PC-9 (cell line): ENCODE results near the gene HDAC11. TPM values are rescaled to one million over a fixed set of nuclear protein-coding genes. Genes with fewer than 3 reads are reported as not detected.

ENCODE experiments used
- BruUV-seq: library from RNA; stranded (reverse); fragments of 400-500 nt; replicated peaks from 2 replicates; lab custom pipeline; 2021; lab: Mats Ljungman, UMichigan
- CTCF ChIA-PET: fragments of 300-600 bp; sonication (Branson Sonifier 250); formaldehyde crosslinking; loops from one replicate; lab custom pipeline; 2022; ENCODE audit warnings: antibody characterized with exemption; lab: Charles Lee
- POLR2A ChIA-PET: fragments of 300-600 bp; sonication (Branson Sonifier 250); formaldehyde crosslinking; loops from one replicate; lab custom pipeline; 2022; ENCODE audit warnings: antibody characterized with exemption; ENCODE audit not compliant: unreplicated experiment; lab: Charles Lee
- DNase-seq, 2 experiments: peaks; one replicate each; pipeline versions ENCODE4 v3.0.0 to v3.0.0-alpha.2; 2015 to 2022; ENCODE audit warnings: mixed read lengths in 1 of 2
- H2AFZ ChIP-seq: fragments of 200-600 bp; sonication (generic); 2 replicates; pipeline ENCODE4 v1.8.1; 2017; ENCODE audit warnings: antibody characterized with exemption
- H3F3A ChIP-seq: fragments of 200-600 bp; sonication (generic); 2 replicates; pipeline ENCODE4 v1.8.1; 2017; ENCODE audit warnings: antibody characterized with exemption, mild to moderate bottlenecking, low read depth; ENCODE audit not compliant: insufficient read depth
- H3K27ac ChIP-seq: fragments of 200-600 bp; sonication (generic); 2 replicates; pipeline ENCODE4 v1.6.1; 2016; ENCODE audit warnings: mixed run types
- H3K27me3 ChIP-seq: fragments of 200-600 bp; sonication (generic); 2 replicates; pipeline ENCODE4 v1.6.1; 2016; ENCODE audit warnings: low read depth, mixed run types; ENCODE audit not compliant: insufficient read depth
- H3K36me3 ChIP-seq: fragments of 200-600 bp; sonication (generic); 2 replicates; pipeline ENCODE4 v1.6.1; 2016; ENCODE audit warnings: low read depth, mixed run types
- H3K4me1 ChIP-seq: fragments of 200-600 bp; sonication (generic); replicated peaks from 2 replicates; pipeline ENCODE4 v1.6.1; 2016; ENCODE audit warnings: mixed run types; ENCODE audit not compliant: insufficient read depth
- H3K4me2 ChIP-seq: fragments of 200-600 bp; sonication (generic); 2 replicates; pipeline ENCODE4 v1.6.1; 2017; ENCODE audit warnings: mixed run types
- H3K4me3 ChIP-seq: fragments of 200-600 bp; sonication (generic); 2 replicates; pipeline ENCODE4 v1.6.1; 2016; ENCODE audit warnings: mixed run types
- H3K79me2 ChIP-seq: fragments of 200-600 bp; sonication (generic); 2 replicates; pipeline ENCODE4 v1.6.1; 2017; ENCODE audit warnings: low read depth, mixed run types
- H3K9me2 ChIP-seq: fragments of 200-600 bp; sonication (generic); 2 replicates; pipeline ENCODE4 v1.8.1; 2017; ENCODE audit warnings: mild to moderate bottlenecking; ENCODE audit not compliant: insufficient read depth
- H3K9me3 ChIP-seq: fragments of 200-600 bp; sonication (generic); 2 replicates; pipeline ENCODE4 v1.8.1; 2016; ENCODE audit warnings: low read depth; ENCODE audit not compliant: insufficient read depth
- H4K20me1 ChIP-seq: fragments of 200-600 bp; sonication (generic); 2 replicates; pipeline ENCODE4 v1.8.1; 2017; ENCODE audit not compliant: insufficient read depth
- EZH2 ChIP-seq: fragments of 200-600 bp; sonication (generic); IDR thresholded peaks from 2 replicates; pipeline ENCODE4 v1.8.0; 2017; ENCODE audit warnings: antibody characterized with exemption, low read depth
- intact Hi-C: fragments of 100-400 bp; cut with micrococcal nuclease; formaldehyde crosslinking; loops from one replicate; pipeline ENCODE4 v1.10.0; 2022; ENCODE audit not compliant: unreplicated experiment
- total RNA-seq: library from RNA; stranded (reverse); gene quantifications from 2 replicates; pipeline ENCODE4 v1.2.3, GENCODE V29; 2021
- TF ChIP-seq, protein P1 (sequence below): fragments of 200-600 bp; sonication (generic); conservative IDR thresholded peaks from 2 replicates; pipeline ENCODE4 v1.6.1; 2017; ENCODE audit warnings: mixed run types, antibody characterized with exemption, mild to moderate bottlenecking, moderate library complexity

Gene HDAC11
- total RNA-seq, 1 experiment from 2014 or later: 18.4 TPM

DNA sequence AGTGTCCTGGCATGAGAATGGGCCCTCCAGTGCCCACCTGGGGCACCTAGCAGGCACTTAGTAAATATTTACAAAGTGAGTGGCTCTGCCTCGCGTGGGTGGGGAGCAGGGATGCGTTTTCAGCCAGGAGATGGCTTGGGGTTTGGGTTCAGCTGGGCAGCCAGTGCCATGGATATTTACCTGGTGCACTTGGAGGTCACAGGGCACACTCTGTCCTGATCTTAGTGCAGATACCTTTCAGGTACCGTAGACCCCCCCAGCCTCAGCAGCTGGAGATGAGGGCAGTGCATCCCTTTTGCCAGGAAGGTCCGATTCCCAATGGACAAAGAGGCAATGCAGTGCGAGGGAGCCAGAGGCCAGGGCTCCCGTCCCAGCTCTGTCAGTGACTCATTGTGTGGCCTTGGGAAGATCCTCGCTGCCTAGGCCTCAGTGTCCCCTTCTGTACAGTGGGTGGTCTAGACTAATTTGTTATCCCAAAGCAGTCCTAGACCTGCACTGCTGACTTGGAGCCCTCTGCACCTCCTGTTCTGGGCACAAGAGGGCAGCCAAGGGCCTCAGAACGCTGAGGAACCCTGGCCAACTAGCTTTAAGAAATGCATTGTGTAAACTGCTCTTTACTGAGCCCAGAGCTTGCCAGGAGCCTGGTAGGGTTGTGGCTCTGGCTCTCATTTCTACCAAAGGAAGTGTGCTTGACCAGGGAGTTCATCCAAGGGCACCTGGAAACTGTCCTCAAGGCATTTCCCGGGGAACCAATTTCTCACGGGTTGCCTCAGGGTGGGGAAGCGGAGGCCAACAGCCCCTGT is 16.0 kb downstream of the HDAC11 start:
- Histone ChIP-seq H2AFZ (no peak overlapping the region), H3K27ac (no peak overlapping the region), H3K79me2 (no peaks in the 10 kb centered on the region), H3K9me3 (no peaks in the 10 kb centered on the region), H3K27me3 (no peaks in the 10 kb centered on the region), H3K4me1 (peaks cover 8% of the 10 kb centered on the region), H4K20me1 (no peaks in the 10 kb centered on the region), H3K36me3 (no peaks in the 10 kb centered on the region), H3K4me2 (no peak overlapping the region), H3K4me3 (no peak overlapping the region), H3F3A (no peaks in the 10 kb centered on the region), H3K9me2 (no peaks in the 10 kb centered on the region)
- BruUV-seq: no TSS peak
- TF ChIP-seq, protein P1, sequence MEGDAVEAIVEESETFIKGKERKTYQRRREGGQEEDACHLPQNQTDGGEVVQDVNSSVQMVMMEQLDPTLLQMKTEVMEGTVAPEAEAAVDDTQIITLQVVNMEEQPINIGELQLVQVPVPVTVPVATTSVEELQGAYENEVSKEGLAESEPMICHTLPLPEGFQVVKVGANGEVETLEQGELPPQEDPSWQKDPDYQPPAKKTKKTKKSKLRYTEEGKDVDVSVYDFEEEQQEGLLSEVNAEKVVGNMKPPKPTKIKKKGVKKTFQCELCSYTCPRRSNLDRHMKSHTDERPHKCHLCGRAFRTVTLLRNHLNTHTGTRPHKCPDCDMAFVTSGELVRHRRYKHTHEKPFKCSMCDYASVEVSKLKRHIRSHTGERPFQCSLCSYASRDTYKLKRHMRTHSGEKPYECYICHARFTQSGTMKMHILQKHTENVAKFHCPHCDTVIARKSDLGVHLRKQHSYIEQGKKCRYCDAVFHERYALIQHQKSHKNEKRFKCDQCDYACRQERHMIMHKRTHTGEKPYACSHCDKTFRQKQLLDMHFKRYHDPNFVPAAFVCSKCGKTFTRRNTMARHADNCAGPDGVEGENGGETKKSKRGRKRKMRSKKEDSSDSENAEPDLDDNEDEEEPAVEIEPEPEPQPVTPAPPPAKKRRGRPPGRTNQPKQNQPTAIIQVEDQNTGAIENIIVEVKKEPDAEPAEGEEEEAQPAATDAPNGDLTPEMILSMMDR: peak; percentile 97
- TF ChIP-seq EZH2: no peak
- DNase-seq: peak; percentile 56 to 78
- ChIA-PET POLR2A (interaction anchor here (0.6 to 0.7 kb wide), 3 partner anchors 44 to 384 kb away, joined by 4 to 9 read pairs (median 4); no protein-coding TSS in a partner anchor), CTCF (interaction anchor here (0.6 to 2.0 kb wide), 9 partner anchors 11 to 404 kb away, joined by 3 to 31 read pairs (median 4); no protein-coding TSS in a partner anchor)
- intact Hi-C loops: loop anchor here (1.0 to 2.0 kb wide), 5 partner anchors 84 to 627 kb away; no protein-coding TSS in a partner anchor

- CTCF ChIA-PET: interaction anchor here (0.6 to 2.0 kb wide), 11 partner anchors 9 to 405 kb away, joined by 3 to 31 read pairs (median 4); no protein-coding TSS in a partner anchor
- Histone ChIP-seq H2AFZ (no peak overlapping the region), H3K9me2 (no peaks in the 10 kb centered on the region), H3K36me3 (no peaks in the 10 kb centered on the region), H3K27me3 (no peaks in the 10 kb centered on the region), H3K4me1 (peaks cover 8% of the 10 kb centered on the region), H3F3A (no peaks in the 10 kb centered on the region), H3K27ac (no peak overlapping the region), H3K4me3 (no peak overlapping the region), H3K79me2 (no peaks in the 10 kb centered on the region), H3K4me2 (no peak overlapping the region), H3K9me3 (no peaks in the 10 kb centered on the region), H4K20me1 (no peaks in the 10 kb centered on the region)
- TF ChIP-seq, protein P1: no peak
- no peak for TF ChIP-seq EZH2
- no TSS peak for BruUV-seq
- POLR2A ChIA-PET: no interaction called here
- intact Hi-C loops: loop anchor here (1.0 to 2.0 kb wide), 5 partner anchors 83 to 628 kb away; no protein-coding TSS in a partner anchor
- no peak for DNase-seq
These were observed 16.8 kb downstream of the HDAC11 start for GRCh38 chr3:13496879-13497278.

DNA sequence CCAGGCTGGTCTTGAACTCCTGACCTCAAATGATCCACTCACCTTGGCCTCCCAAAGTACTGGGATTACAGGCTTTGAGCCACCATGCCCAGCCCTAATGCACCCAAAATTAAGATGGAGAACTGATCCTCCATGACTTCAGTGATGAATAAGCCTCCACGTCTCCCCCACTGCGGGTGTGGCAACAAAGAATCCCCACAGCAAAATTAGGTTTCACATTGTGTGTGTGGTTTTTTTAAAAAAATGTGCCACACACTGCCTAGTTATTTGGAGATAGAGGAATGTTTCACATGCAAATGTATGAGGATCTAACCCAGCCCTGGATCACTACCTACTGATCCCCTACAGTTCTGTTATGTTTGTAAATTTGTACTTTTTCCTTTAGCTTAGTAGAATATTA is 17.3 kb downstream of the HDAC11 start:
- Histone ChIP-seq H3K27ac (no peak overlapping the region), H3K9me3 (no peaks in the 10 kb centered on the region), H3K27me3 (no peaks in the 10 kb centered on the region), H3K4me3 (no peak overlapping the region), H3K4me2 (no peak overlapping the region), H3K9me2 (no peaks in the 10 kb centered on the region), H3K36me3 (no peaks in the 10 kb centered on the region), H4K20me1 (no peaks in the 10 kb centered on the region), H3K79me2 (no peaks in the 10 kb centered on the region), H2AFZ (no peak overlapping the region), H3K4me1 (peaks cover 8% of the 10 kb centered on the region), H3F3A (no peaks in the 10 kb centered on the region)
- intact Hi-C loops: loop anchor here (2.0 kb wide), 1 partner anchor 629 kb away; no protein-coding TSS in a partner anchor
- CTCF ChIA-PET: interaction anchor here (0.6 kb wide), 2 partner anchors 9 to 154 kb away, joined by 3 to 4 read pairs; no protein-coding TSS in a partner anchor
- POLR2A ChIA-PET: no interaction called here
- no peak for DNase-seq
- TF ChIP-seq EZH2: no peak
- TF ChIP-seq, protein P1: no peak
- BruUV-seq: no TSS peak
